GM23338 (cell line): ENCODE data around the gene RSBN1L.

ENCODE experiments used
- CTCF ChIP-seq, 2 experiments: fragments of 200-600 bp in 1 of 2; sonication (generic) in 1 of 2; conservative IDR thresholded peaks; 2 replicates each; pipeline versions ENCODE4 v1.5.1 to v1.6.1; 2016 to 2017; ENCODE audit warnings: antibody characterized with exemption in 2 of 2, low read depth in 2 of 2, mild to moderate bottlenecking in 2 of 2, moderate library complexity in 1 of 2
- EZH2 ChIP-seq: fragments of 200-600 bp; sonication (generic); IDR thresholded peaks from one replicate; pipeline ENCODE4 v1.8.0; 2017; ENCODE audit warnings: antibody characterized with exemption, mild to moderate bottlenecking, low read depth; ENCODE audit not compliant: unreplicated experiment
- EZH2phosphoT487 ChIP-seq: fragments of 200-600 bp; sonication (generic); IDR thresholded peaks from one replicate; pipeline ENCODE4 v1.8.1; 2018; ENCODE audit warnings: antibody characterized with exemption; ENCODE audit not compliant: unreplicated experiment
- JUNB ChIP-seq: IDR thresholded peaks from one replicate; pipeline ENCODE4 v1.6.1; 2016; ENCODE audit warnings: antibody characterized with exemption; ENCODE audit not compliant: unreplicated experiment
- NANOG ChIP-seq: IDR thresholded peaks from 2 replicates; pipeline ENCODE4 v1.6.1; 2016; ENCODE audit warnings: antibody characterized with exemption, borderline replicate concordance
- POLR2AphosphoS5 ChIP-seq: IDR thresholded peaks from 2 replicates; pipeline ENCODE4 v1.6.1; 2016; ENCODE audit warnings: antibody characterized with exemption, low read depth
- REST ChIP-seq: IDR thresholded peaks from one replicate; pipeline ENCODE4 v1.6.1; 2018; ENCODE audit warnings: antibody characterized with exemption; ENCODE audit not compliant: unreplicated experiment
- STAT1 ChIP-seq: IDR thresholded peaks from one replicate; pipeline ENCODE4 v1.6.1; 2016; ENCODE audit warnings: antibody characterized with exemption; ENCODE audit not compliant: unreplicated experiment
- ZNF331 ChIP-seq: fragments of 250-450 bp; sonication (Bioruptor Pico); IDR thresholded peaks from 2 replicates; pipeline ENCODE4 v1.5.0; 2020; ENCODE audit warnings: low read depth, mild to moderate bottlenecking, moderate library complexity
- TF ChIP-seq, protein P1 (sequence below): IDR thresholded peaks from 2 replicates; pipeline ENCODE4 v1.6.1; 2016; ENCODE audit warnings: antibody characterized with exemption

- no peak for TF ChIP-seq CTCF (conservative IDR thresholded peaks at IDR 0.05; ENCODE audit: low read depth in 2 of 2)
- TF ChIP-seq, protein P1, sequence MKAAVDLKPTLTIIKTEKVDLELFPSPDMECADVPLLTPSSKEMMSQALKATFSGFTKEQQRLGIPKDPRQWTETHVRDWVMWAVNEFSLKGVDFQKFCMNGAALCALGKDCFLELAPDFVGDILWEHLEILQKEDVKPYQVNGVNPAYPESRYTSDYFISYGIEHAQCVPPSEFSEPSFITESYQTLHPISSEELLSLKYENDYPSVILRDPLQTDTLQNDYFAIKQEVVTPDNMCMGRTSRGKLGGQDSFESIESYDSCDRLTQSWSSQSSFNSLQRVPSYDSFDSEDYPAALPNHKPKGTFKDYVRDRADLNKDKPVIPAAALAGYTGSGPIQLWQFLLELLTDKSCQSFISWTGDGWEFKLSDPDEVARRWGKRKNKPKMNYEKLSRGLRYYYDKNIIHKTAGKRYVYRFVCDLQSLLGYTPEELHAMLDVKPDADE = no peak
- no peak for TF ChIP-seq JUNB
- TF ChIP-seq REST = no peak
- TF ChIP-seq EZH2 = no peak
- TF ChIP-seq POLR2AphosphoS5 = no peak
- TF ChIP-seq EZH2phosphoT487 = no peak
- TF ChIP-seq ZNF331 (CRISPR knock-in tag) = no peak
- no peak for TF ChIP-seq STAT1
- TF ChIP-seq NANOG = no peak
These were observed 31.1 kb upstream of the RSBN1L start for GRCh38 chr7:77665161-77665560.
